NCI-H128 (cell line): ENCODE results near the gene JPH2.

ENCODE experiments used
- DNase-seq: peaks from one replicate; lab custom pipeline; 2025; ENCODE audit not compliant: unreplicated experiment; lab: John Stamatoyannopoulos, UW

The JPH2 gene

GRCh38 chr20:44065401-44066340, 121.3 kb downstream of the JPH2 start:
- no peak for DNase-seq

DNA sequence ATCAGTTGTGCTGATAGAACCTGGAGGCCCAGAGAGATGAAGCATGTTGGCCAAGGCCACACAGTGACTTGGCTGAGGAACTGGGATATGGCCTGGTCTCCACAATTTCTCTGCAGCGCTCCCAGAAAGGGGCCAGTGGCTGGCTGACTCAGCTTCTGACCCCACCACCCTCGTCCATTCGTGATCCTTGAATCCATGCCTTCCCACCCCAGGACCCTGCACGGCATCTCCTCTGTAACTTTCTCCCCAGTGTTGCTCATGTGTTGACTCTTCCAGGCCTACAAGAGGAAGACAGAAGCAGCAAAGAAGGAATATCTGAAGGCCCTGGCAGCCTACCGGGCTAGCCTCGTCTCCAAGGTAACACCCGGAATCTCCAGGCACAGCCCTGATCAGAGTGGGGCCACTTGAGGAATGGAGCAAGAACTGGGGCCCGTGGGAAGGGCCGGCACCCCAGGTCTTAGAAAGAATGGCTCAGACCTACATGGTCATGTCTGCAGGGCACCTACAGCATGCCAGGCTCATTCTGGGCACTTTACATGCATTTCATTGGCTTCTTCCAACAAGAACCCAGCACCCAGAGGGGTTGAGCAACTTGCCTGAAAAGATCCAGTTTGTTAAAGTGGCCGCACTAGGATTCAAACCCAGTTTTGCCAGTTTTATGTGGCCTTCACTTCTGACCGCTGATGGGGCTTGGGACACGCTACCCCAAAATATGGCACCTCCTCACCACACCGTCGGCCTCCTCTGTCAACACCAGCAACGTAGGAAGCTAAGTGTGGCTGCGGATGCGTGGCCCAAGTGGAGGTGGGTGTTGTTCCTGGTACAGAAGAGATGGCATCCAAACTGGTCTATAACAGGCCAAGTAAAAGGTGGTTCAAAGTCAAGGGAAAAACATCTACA, 122.2 kb downstream of the JPH2 start:
- DNase-seq: no peak
